ENCODE data around the gene SPARCL1. TPM values are rescaled to one million over a fixed set of nuclear protein-coding genes. Genes with fewer than 3 reads are reported as not detected.

Gene SPARCL1
- polyA plus RNA-seq, 1 donor (not counting 4 experiments of a cell fraction or from before 2014, with no cell fraction given) = not detected

DNA sequence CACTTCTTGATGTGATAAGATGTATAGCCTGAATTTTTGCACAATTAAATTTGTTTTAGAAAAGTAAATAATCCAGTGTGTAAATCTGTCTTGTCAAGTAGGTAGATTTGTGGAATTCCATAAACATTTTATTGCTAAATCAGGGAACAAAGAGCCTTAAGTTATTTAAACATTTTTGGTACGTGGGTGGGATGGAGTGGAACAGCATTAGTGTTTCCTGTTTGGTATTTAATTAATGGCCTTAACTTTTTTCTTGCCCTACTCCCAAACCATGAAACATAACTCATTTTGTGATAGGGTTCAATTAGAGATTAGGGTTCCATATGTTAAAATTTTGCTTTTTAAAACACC is 101.7 kb downstream of the SPARCL1 start:
- no peak for DNase-seq (ENCODE audit: low read depth, low spot score)
- Histone ChIP-seq H3K27ac (ENCODE audit: control insufficient read depth, insufficient read depth, low read length) (no peak overlapping the region), H3K9ac (ENCODE audit: control insufficient read depth, extremely low read depth, insufficient read depth, low read length) (no peak overlapping the region), H3K79me2 (ENCODE audit: control insufficient read depth, insufficient read depth, low read length) (peaks cover 74% of the 10 kb centered on the region), H3K4me2 (ENCODE audit: control insufficient read depth, extremely low read depth, insufficient read depth, low read depth, low read length) (no peak overlapping the region), H3K4me1 (ENCODE audit: control insufficient read depth, extremely low read depth, insufficient read depth, low read length) (peaks cover 10% of the 10 kb centered on the region), H2AFZ (ENCODE audit: control insufficient read depth, low read length) (no peak overlapping the region), H3K4me3 (ENCODE audit: control insufficient read depth in 2 of 3, extremely low read depth in 1 of 3, insufficient read depth in 2 of 3, low read depth in 1 of 3, low read length in 3 of 3) (no peak overlapping the region), H3K9me3 (ENCODE audit: control insufficient read depth, low read depth, low read length) (no peaks in the 10 kb centered on the region), H3K27me3 (ENCODE audit: control insufficient read depth, extremely low read depth, insufficient read depth, low read length) (no peaks in the 10 kb centered on the region), H3K36me3 (ENCODE audit: control insufficient read depth in 2 of 2, extremely low read depth in 1 of 2, insufficient read depth in 2 of 2, low read length in 2 of 2) (no peaks in the 10 kb centered on the region), H4K20me1 (ENCODE audit: control insufficient read depth, extremely low read depth, insufficient read depth, low read length) (no peaks in the 10 kb centered on the region), H3K9me1 (ENCODE audit: control insufficient read depth, extremely low read depth, insufficient read depth, low read length) (no peaks in the 10 kb centered on the region)
- dilution Hi-C loops (cut with MboI; ENCODE audit: extremely low pct_ligation_motif_present, low sequenced_read_pairs) = no loop called here
- TF ChIP-seq, protein P1, sequence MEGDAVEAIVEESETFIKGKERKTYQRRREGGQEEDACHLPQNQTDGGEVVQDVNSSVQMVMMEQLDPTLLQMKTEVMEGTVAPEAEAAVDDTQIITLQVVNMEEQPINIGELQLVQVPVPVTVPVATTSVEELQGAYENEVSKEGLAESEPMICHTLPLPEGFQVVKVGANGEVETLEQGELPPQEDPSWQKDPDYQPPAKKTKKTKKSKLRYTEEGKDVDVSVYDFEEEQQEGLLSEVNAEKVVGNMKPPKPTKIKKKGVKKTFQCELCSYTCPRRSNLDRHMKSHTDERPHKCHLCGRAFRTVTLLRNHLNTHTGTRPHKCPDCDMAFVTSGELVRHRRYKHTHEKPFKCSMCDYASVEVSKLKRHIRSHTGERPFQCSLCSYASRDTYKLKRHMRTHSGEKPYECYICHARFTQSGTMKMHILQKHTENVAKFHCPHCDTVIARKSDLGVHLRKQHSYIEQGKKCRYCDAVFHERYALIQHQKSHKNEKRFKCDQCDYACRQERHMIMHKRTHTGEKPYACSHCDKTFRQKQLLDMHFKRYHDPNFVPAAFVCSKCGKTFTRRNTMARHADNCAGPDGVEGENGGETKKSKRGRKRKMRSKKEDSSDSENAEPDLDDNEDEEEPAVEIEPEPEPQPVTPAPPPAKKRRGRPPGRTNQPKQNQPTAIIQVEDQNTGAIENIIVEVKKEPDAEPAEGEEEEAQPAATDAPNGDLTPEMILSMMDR (optimal IDR thresholded peaks at IDR 0.05 in 1 of 3, IDR thresholded peaks at IDR 0.05 in 1 of 3, conservative IDR thresholded peaks at IDR 0.05 in 1 of 3; ENCODE audit: extremely low read depth in 1 of 3, insufficient read depth in 2 of 3, low read length in 3 of 3) = no peak
- no peak for TF ChIP-seq EZH2 (IDR thresholded peaks at IDR 0.05; ENCODE audit: low read length)
- no peak for FAIRE-seq

DNA sequence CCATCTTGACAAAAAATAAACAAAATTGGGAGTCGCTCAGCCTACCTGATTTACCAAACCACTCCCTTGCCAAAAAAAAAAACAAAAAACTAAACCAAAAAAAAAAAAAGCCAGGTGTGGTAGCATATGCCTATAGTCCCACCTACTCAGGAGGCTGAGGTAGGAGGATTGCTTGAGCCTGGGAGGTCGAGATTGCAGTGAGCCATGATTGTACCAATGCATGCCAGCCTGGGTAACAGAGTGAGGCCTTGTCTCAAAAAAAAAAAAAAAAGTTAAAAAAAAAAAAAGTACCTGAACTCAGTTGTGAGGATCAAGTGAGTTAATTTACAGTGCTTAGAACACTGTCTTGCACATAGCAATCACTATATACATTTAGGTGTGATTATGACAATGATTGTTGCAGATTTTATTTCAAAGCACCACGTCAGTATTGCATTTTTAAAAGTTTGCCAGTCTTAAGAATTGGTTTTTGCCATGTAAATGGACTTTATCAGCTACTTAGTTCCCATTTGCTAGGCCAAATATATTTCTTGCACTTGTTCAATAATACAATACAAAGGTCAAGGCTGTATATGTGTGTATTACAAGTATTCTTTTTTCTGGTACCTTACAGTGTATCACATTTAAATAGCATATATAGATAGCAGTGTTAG is 102.2 kb downstream of the SPARCL1 start:
- TF ChIP-seq, protein P1 (optimal IDR thresholded peaks at IDR 0.05 in 1 of 3, IDR thresholded peaks at IDR 0.05 in 1 of 3, conservative IDR thresholded peaks at IDR 0.05 in 1 of 3; ENCODE audit: extremely low read depth in 1 of 3, insufficient read depth in 2 of 3, low read length in 3 of 3) = no peak
- no peak for TF ChIP-seq EZH2 (IDR thresholded peaks at IDR 0.05; ENCODE audit: low read length)
- H3K9ac ChIP-seq (ENCODE audit: control insufficient read depth, extremely low read depth, insufficient read depth, low read length) = no peak overlapping the region
- DNase-seq (ENCODE audit: low read depth, low spot score) (no peak), FAIRE-seq (no peak)
- H3K27me3 ChIP-seq (ENCODE audit: control insufficient read depth, extremely low read depth, insufficient read depth, low read length) = no peaks in the 10 kb centered on the region
- no peak overlapping the region for H3K27ac ChIP-seq (ENCODE audit: control insufficient read depth, insufficient read depth, low read length)
- no peaks in the 10 kb centered on the region for H3K9me1 ChIP-seq (ENCODE audit: control insufficient read depth, extremely low read depth, insufficient read depth, low read length)
- H2AFZ ChIP-seq (ENCODE audit: control insufficient read depth, low read length) = no peak overlapping the region
- H3K4me2 ChIP-seq (ENCODE audit: control insufficient read depth, extremely low read depth, insufficient read depth, low read depth, low read length) = no peak overlapping the region
- no peak overlapping the region for H3K4me3 ChIP-seq (ENCODE audit: control insufficient read depth in 2 of 3, extremely low read depth in 1 of 3, insufficient read depth in 2 of 3, low read depth in 1 of 3, low read length in 3 of 3)
- H4K20me1 ChIP-seq (ENCODE audit: control insufficient read depth, extremely low read depth, insufficient read depth, low read length) = no peaks in the 10 kb centered on the region
- peaks cover 70% of the 10 kb centered on the region for H3K79me2 ChIP-seq (ENCODE audit: control insufficient read depth, insufficient read depth, low read length)
- H3K9me3 ChIP-seq (ENCODE audit: control insufficient read depth, low read depth, low read length) = no peaks in the 10 kb centered on the region
- dilution Hi-C loops (cut with MboI; ENCODE audit: extremely low pct_ligation_motif_present, low sequenced_read_pairs) = no loop called here
- peaks cover 10% of the 10 kb centered on the region for H3K4me1 ChIP-seq (ENCODE audit: control insufficient read depth, extremely low read depth, insufficient read depth, low read length)
- no peaks in the 10 kb centered on the region for H3K36me3 ChIP-seq (ENCODE audit: control insufficient read depth in 2 of 2, extremely low read depth in 1 of 2, insufficient read depth in 2 of 2, low read length in 2 of 2)
